Gastroesophageal sphincter (tissue), 4 donors: ENCODE measurements around the gene CCSER2. TPM values are rescaled to one million over a fixed set of nuclear protein-coding genes. Genes with fewer than 3 reads are reported as not detected.

Experiments used
- ATAC-seq: fragments of 150-250 bp; one replicate; pipeline ENCODE4 v1.9.1; 2016; ENCODE audit warnings: mild to moderate bottlenecking, moderate library complexity
- H3K27ac ChIP-seq, 4 donors: fragments of 200-600 bp; sonication (generic) in 3 of 4; 1 replicate in 3 of 4; 2 replicates in 1 of 4; pipeline ENCODE4 v1.5.1; 2016 to 2019
- H3K27me3 ChIP-seq: fragments of 200-600 bp; sonication (generic); one replicate; pipeline ENCODE4 v1.5.1; 2019
- H3K36me3 ChIP-seq, 2 donors: fragments of 200-600 bp; sonication (generic); one replicate each; pipeline ENCODE4 v1.5.1; 2019; ENCODE audit warnings: control low read depth in 1 of 2
- H3K4me1 ChIP-seq, 3 donors: fragments of 200-600 bp; sonication (generic); 1 replicate in 2 of 3; 2 replicates in 1 of 3; pipeline ENCODE4 v1.5.1; 2016 to 2019; ENCODE audit warnings: control low read depth in 2 of 3
- H3K4me3 ChIP-seq, 2 donors: fragments of 200-600 bp; sonication (generic); one replicate each; pipeline ENCODE4 v1.5.1; 2019; ENCODE audit warnings: mild to moderate bottlenecking in 1 of 2, moderate library complexity in 1 of 2
- H3K9me3 ChIP-seq, 3 donors: fragments of 200-600 bp; sonication (generic); one replicate each; pipeline ENCODE4 v1.5.1; 2017 to 2019; ENCODE audit warnings: control low read depth in 2 of 3
- EP300 ChIP-seq: sonication (generic); formaldehyde crosslinking; IDR thresholded peaks from one replicate; pipeline ENCODE4 v1.6.1; 2017; ENCODE audit warnings: antibody characterized with exemption, mild to moderate bottlenecking
- POLR2A ChIP-seq, 2 donors: fragments of 450-650 bp; IDR thresholded peaks; one replicate each; pipeline ENCODE4 v1.6.1; 2017; ENCODE audit warnings: antibody characterized with exemption in 2 of 2, mild to moderate bottlenecking in 2 of 2, moderate library complexity in 1 of 2
- POLR2AphosphoS5 ChIP-seq: sonication (generic); formaldehyde crosslinking; IDR thresholded peaks from one replicate; pipeline ENCODE4 v1.6.1; 2017; ENCODE audit warnings: antibody characterized with exemption
- WGBS, 2 donors: methylation state at CpG; one replicate each; pipeline ENCODE4 v1.1.5; 2018; ENCODE audit warnings: low coverage in 1 of 2; 5-methylcytosine and 5-hydroxymethylcytosine counted together
- total RNA-seq, 4 donors: library from RNA; depleted of rRNA; stranded (reverse); fragments of >200 nt; gene quantifications; one replicate each; pipeline ENCODE4 v1.1.0, GENCODE V29; 2016
- TF ChIP-seq, protein P1 (sequence below), 4 experiments: fragments of 200-600 bp in 2 of 4; fragments of 450-650 bp in 2 of 4; sonication (generic) in 1 of 4; IDR thresholded peaks; one replicate each; pipeline ENCODE4 v1.5.1; 2017 to 2019; ENCODE audit warnings: antibody characterized with exemption in 4 of 4, mild to moderate bottlenecking in 2 of 4, moderate library complexity in 2 of 4

The CCSER2 gene
- total RNA-seq, 4 donors from 2014 or later, result 64.5 to 93.5 (median 83.3) TPM

- 39 to 54% methylated on average over 6 of the region's 6 CpGs for WGBS, 2 donors
- Histone ChIP-seq H3K4me1 (peaks cover 0 to 82% (median 4%) of the 10 kb centered on the region in 3 donors), H3K27ac (peak overlapping the region in 1 of 4 donors; percentile 18), H3K27me3 (no peaks in the 10 kb centered on the region), H3K9me3 (no peaks in the 10 kb centered on the region), H3K4me3 (peak overlapping the region; percentile 16 to 29), H3K36me3 (no peaks in the 10 kb centered on the region)
- ATAC-seq, result no peak
- TF ChIP-seq POLR2AphosphoS5 (no peak), EP300 (no peak), POLR2A (IDR thresholded peaks at IDR 0.05) (no peak)
- TF ChIP-seq, protein P1, sequence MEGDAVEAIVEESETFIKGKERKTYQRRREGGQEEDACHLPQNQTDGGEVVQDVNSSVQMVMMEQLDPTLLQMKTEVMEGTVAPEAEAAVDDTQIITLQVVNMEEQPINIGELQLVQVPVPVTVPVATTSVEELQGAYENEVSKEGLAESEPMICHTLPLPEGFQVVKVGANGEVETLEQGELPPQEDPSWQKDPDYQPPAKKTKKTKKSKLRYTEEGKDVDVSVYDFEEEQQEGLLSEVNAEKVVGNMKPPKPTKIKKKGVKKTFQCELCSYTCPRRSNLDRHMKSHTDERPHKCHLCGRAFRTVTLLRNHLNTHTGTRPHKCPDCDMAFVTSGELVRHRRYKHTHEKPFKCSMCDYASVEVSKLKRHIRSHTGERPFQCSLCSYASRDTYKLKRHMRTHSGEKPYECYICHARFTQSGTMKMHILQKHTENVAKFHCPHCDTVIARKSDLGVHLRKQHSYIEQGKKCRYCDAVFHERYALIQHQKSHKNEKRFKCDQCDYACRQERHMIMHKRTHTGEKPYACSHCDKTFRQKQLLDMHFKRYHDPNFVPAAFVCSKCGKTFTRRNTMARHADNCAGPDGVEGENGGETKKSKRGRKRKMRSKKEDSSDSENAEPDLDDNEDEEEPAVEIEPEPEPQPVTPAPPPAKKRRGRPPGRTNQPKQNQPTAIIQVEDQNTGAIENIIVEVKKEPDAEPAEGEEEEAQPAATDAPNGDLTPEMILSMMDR (IDR thresholded peaks at IDR 0.05), result no peak
These were observed 32.4 kb downstream of the CCSER2 start for GRCh38 chr10:84360637-84361365.

- WGBS, 2 donors, result 38 to 43% methylated on average over 5 of the region's 5 CpGs
- ATAC-seq, result no peak
These were observed 37.0 kb downstream of the CCSER2 start for GRCh38 chr10:84365335-84365881.

GRCh38 chr10:84366041-84366440 lies 37.7 kb downstream of the CCSER2 start:
- Histone ChIP-seq H3K27me3 (no peaks in the 10 kb centered on the region), H3K4me1 (peaks cover 0 to 49% (median 0%) of the 10 kb centered on the region in 3 donors), H3K9me3 (no peaks in the 10 kb centered on the region), H3K27ac (no peak overlapping the region), H3K36me3 (peaks cover 0 to 3% of the 10 kb centered on the region in 2 donors), H3K4me3 (no peak overlapping the region)
- WGBS, 2 donors, result 97 to 100% methylated on average over 4 of the region's 4 CpGs
- ATAC-seq, result no peak
- TF ChIP-seq EP300 (no peak), POLR2AphosphoS5 (no peak), POLR2A (IDR thresholded peaks at IDR 0.05) (no peak)
- TF ChIP-seq, protein P1 (IDR thresholded peaks at IDR 0.05), result no peak

More at GRCh38 chr10:84365335-84365881, 37.0 kb downstream of the CCSER2 start:
- Histone ChIP-seq H3K4me3 (no peak overlapping the region), H3K27me3 (no peaks in the 10 kb centered on the region), H3K9me3 (no peaks in the 10 kb centered on the region), H3K4me1 (peaks cover 0 to 55% (median 4%) of the 10 kb centered on the region in 3 donors), H3K36me3 (no peaks in the 10 kb centered on the region), H3K27ac (no peak overlapping the region)
- TF ChIP-seq EP300 (no peak), POLR2A (IDR thresholded peaks at IDR 0.05) (no peak), POLR2AphosphoS5 (no peak)
- TF ChIP-seq, protein P1 (IDR thresholded peaks at IDR 0.05), result no peak

- Histone ChIP-seq H3K27me3 (no peaks in the 10 kb centered on the region), H3K27ac (no peak overlapping the region), H3K4me1 (peaks cover 0 to 37% (median 0%) of the 10 kb centered on the region in 3 donors), H3K36me3 (peaks cover 0 to 15% of the 10 kb centered on the region in 2 donors), H3K4me3 (no peak overlapping the region), H3K9me3 (no peaks in the 10 kb centered on the region)
- TF ChIP-seq EP300 (no peak), POLR2AphosphoS5 (no peak), POLR2A (IDR thresholded peaks at IDR 0.05) (no peak)
- TF ChIP-seq, protein P1 (IDR thresholded peaks at IDR 0.05), result no peak
- WGBS, 2 donors, result 96 to 100% methylated on average over 3 to 6 of the region's 6 CpGs
- no peak for ATAC-seq
These were observed 38.9 kb downstream of the CCSER2 start for GRCh38 chr10:84367256-84367655.

- Histone ChIP-seq H3K4me3 (no peak overlapping the region), H3K36me3 (peaks cover 0 to 27% of the 10 kb centered on the region in 2 donors), H3K4me1 (peaks cover 0 to 28% (median 0%) of the 10 kb centered on the region in 3 donors), H3K9me3 (no peaks in the 10 kb centered on the region), H3K27ac (no peak overlapping the region), H3K27me3 (no peaks in the 10 kb centered on the region)
- no peak for TF ChIP-seq POLR2A (IDR thresholded peaks at IDR 0.05)
- no peak for TF ChIP-seq EP300
- TF ChIP-seq, protein P1 (IDR thresholded peaks at IDR 0.05), result no peak
- no peak for TF ChIP-seq POLR2AphosphoS5
- ATAC-seq, result no peak
- WGBS, 2 donors, result 81 to 82% methylated on average over 1 of the region's 1 CpG
These were observed 40.4 kb downstream of the CCSER2 start for GRCh38 chr10:84368828-84369227.
